ENCODE measurements around the gene PDK1.
A peak's percentile ranks its signal among the peaks of the same experiment; 100 is the strongest.

Gene PDK1

GRCh38 chr2:172597176-172597842, 41.4 kb downstream of the PDK1 start:
- no peak for DNase-seq (ENCODE audit: low read depth)

GRCh38 chr2:172599947-172600346, 44.1 kb downstream of the PDK1 start:
- DNase-seq (ENCODE audit: low read depth): no peak

- DNase-seq (ENCODE audit: low read depth): no peak
Observed at GRCh38 chr2:172600557-172601008, 44.7 kb downstream of the PDK1 start.

GRCh38 chr2:172606285-172606684, 50.4 kb downstream of the PDK1 start:
- DNase-seq (ENCODE audit: low read depth): no peak

GRCh38 chr2:172607379-172607928, 51.6 kb downstream of the PDK1 start:
- no peak for DNase-seq (ENCODE audit: low read depth)

GRCh38 chr2:172609488-172609887, 53.6 kb downstream of the PDK1 start:
- no peak for DNase-seq (ENCODE audit: low read depth)

GRCh38 chr2:172612051-172612450, 56.2 kb downstream of the PDK1 start:
- no peak for DNase-seq (ENCODE audit: low read depth)

- no peak for DNase-seq (ENCODE audit: low read depth)
Observed at GRCh38 chr2:172613040-172613439, 57.1 kb downstream of the PDK1 start.

- DNase-seq (ENCODE audit: low read depth): no peak
Observed at GRCh38 chr2:172613615-172614231, 57.8 kb downstream of the PDK1 start.

- no peak for DNase-seq (ENCODE audit: low read depth)
Observed at GRCh38 chr2:172614932-172615331, 59.0 kb downstream of the PDK1 start.

- no peak for DNase-seq (ENCODE audit: low read depth)
Observed at GRCh38 chr2:172615727-172616261, 59.9 kb downstream of the PDK1 start.

GRCh38 chr2:172617115-172617514, 61.2 kb downstream of the PDK1 start:
- DNase-seq (ENCODE audit: low read depth): no peak

GRCh38 chr2:172623249-172623965, 67.5 kb downstream of the PDK1 start:
- DNase-seq (ENCODE audit: low read depth): no peak

- no peak for DNase-seq (ENCODE audit: low read depth)
Observed at GRCh38 chr2:172624996-172625395, 69.1 kb downstream of the PDK1 start.

- DNase-seq (ENCODE audit: low read depth): no peak
Observed at GRCh38 chr2:172627181-172627580, 71.3 kb downstream of the PDK1 start.

- no peak for DNase-seq (ENCODE audit: low read depth)
Observed at GRCh38 chr2:172628085-172628484, 72.2 kb downstream of the PDK1 start.

- DNase-seq (ENCODE audit: low read depth): no peak
Observed at GRCh38 chr2:172629586-172629985, 73.7 kb downstream of the PDK1 start.

GRCh38 chr2:172630181-172630580, 74.3 kb downstream of the PDK1 start:
- no peak for DNase-seq (ENCODE audit: low read depth)

- no peak for DNase-seq (ENCODE audit: low read depth)
Observed at GRCh38 chr2:172634477-172634876, 78.6 kb downstream of the PDK1 start.

GRCh38 chr2:172635548-172635947, 79.7 kb downstream of the PDK1 start:
- DNase-seq (ENCODE audit: low read depth): no peak

GRCh38 chr2:172639256-172639655, 83.4 kb downstream of the PDK1 start:
- no peak for DNase-seq (ENCODE audit: low read depth)

- DNase-seq (ENCODE audit: low read depth): peak; percentile 87
Observed at GRCh38 chr2:172639823-172640222, 83.9 kb downstream of the PDK1 start.

GRCh38 chr2:172640389-172640788, 84.5 kb downstream of the PDK1 start:
- DNase-seq (ENCODE audit: low read depth): no peak

Data from non-pigmented ciliary epithelial cell (primary cell).